Liver (tissue), 9 donors: ENCODE data around the gene SERTAD2. TPM values are rescaled to one million over a fixed set of nuclear protein-coding genes. Genes with fewer than 3 reads are reported as not detected.

ENCODE experiments used
- DNase-seq: peaks from one replicate; pipeline ENCODE4 v3.0.0-alpha.2; 2017; ENCODE audit warnings: low spot score
- H3K27ac ChIP-seq, 2 donors: one replicate each; pipeline ENCODE4 v1.7.0; 2013; ENCODE audit warnings: inconsistent platforms in 2 of 2, low read length in 2 of 2, control low read depth in 1 of 2, low read depth in 1 of 2, mild to moderate bottlenecking in 1 of 2
- H3K27me3 ChIP-seq, 4 donors: one replicate each; pipeline versions ENCODE4 v1.6.1 to v1.7.0; 2013; ENCODE audit warnings: low read length in 3 of 4, inconsistent platforms in 1 of 4, mild to moderate bottlenecking in 1 of 4, moderate library complexity in 1 of 4; ENCODE audit not compliant: control insufficient read depth in 4 of 4, insufficient read depth in 4 of 4
- H3K36me3 ChIP-seq, 4 donors: one replicate each; pipeline versions ENCODE4 v1.6.1 to v1.7.0; 2013; ENCODE audit warnings: low read length in 3 of 4, mild to moderate bottlenecking in 3 of 4, low read depth in 1 of 4, moderate library complexity in 1 of 4; ENCODE audit not compliant: control insufficient read depth in 4 of 4, insufficient read depth in 3 of 4
- H3K4me1 ChIP-seq, 4 donors: one replicate each; pipeline versions ENCODE4 v1.6.1 to v1.7.0; 2013; ENCODE audit warnings: low read length in 3 of 4, mild to moderate bottlenecking in 3 of 4, moderate library complexity in 1 of 4; ENCODE audit not compliant: control insufficient read depth in 4 of 4, insufficient read depth in 4 of 4
- H3K4me3 ChIP-seq, 3 donors: one replicate each; pipeline versions ENCODE4 v1.6.1 to v1.7.0; 2013; ENCODE audit warnings: low read length in 3 of 3, control low read depth in 1 of 3, low read depth in 1 of 3, mild to moderate bottlenecking in 1 of 3
- H3K9ac ChIP-seq, 2 donors: one replicate each; pipeline ENCODE4 v1.7.0; 2013; ENCODE audit warnings: low read length in 2 of 2, mild to moderate bottlenecking in 2 of 2, moderate library complexity in 2 of 2, control low read depth in 1 of 2, low read depth in 1 of 2
- H3K9me3 ChIP-seq, 4 donors: one replicate each; pipeline versions ENCODE4 v1.6.1 to v1.7.0; 2013; ENCODE audit warnings: low read length in 3 of 4; ENCODE audit not compliant: control insufficient read depth in 4 of 4
- EGR1 ChIP-seq, 2 donors: IDR thresholded peaks; 2 replicates each; pipeline ENCODE4 v1.6.1; 2016 to 2018; ENCODE audit warnings: antibody characterized with exemption in 2 of 2, low read depth in 2 of 2
- FOXA1 ChIP-seq: IDR thresholded peaks from 2 replicates; pipeline ENCODE4 v1.6.1; 2016; ENCODE audit warnings: antibody characterized with exemption
- FOXA2 ChIP-seq: IDR thresholded peaks from 2 replicates; pipeline ENCODE4 v1.6.1; 2016; ENCODE audit warnings: antibody characterized with exemption
- GABPA ChIP-seq, 2 donors: IDR thresholded peaks in 1 of 2; conservative IDR thresholded peaks in 1 of 2; 2 replicates each; pipeline ENCODE4 v1.6.1; 2016; ENCODE audit warnings: antibody characterized with exemption in 2 of 2, mild to moderate bottlenecking in 1 of 2, moderate library complexity in 1 of 2
- HNF4A ChIP-seq, 2 donors: conservative IDR thresholded peaks; 2 replicates each; pipeline ENCODE4 v1.6.1; 2016; ENCODE audit warnings: antibody characterized with exemption in 2 of 2, mild to moderate bottlenecking in 2 of 2
- HNF4G ChIP-seq: IDR thresholded peaks from 2 replicates; pipeline ENCODE4 v1.6.1; 2016; ENCODE audit warnings: antibody characterized with exemption
- JUND ChIP-seq, 2 donors: IDR thresholded peaks; 2 replicates each; pipeline ENCODE4 v1.6.1; 2016; ENCODE audit warnings: antibody characterized with exemption in 2 of 2
- NR2F2 ChIP-seq: IDR thresholded peaks from 2 replicates; pipeline ENCODE4 v1.6.1; 2016; ENCODE audit warnings: antibody characterized with exemption
- RAD21 ChIP-seq, 2 donors: IDR thresholded peaks; 2 replicates each; pipeline ENCODE4 v1.6.1; 2016; ENCODE audit warnings: antibody characterized with exemption in 2 of 2, mild to moderate bottlenecking in 2 of 2
- RXRA ChIP-seq, 2 donors: IDR thresholded peaks; 2 replicates each; pipeline ENCODE4 v1.6.1; 2017 to 2018; ENCODE audit warnings: antibody characterized with exemption in 2 of 2, mild to moderate bottlenecking in 1 of 2
- SP1 ChIP-seq: IDR thresholded peaks from 2 replicates; pipeline ENCODE4 v1.6.1; 2018; ENCODE audit warnings: antibody characterized with exemption, mild to moderate bottlenecking
- TAF1 ChIP-seq: conservative IDR thresholded peaks from 2 replicates; pipeline ENCODE4 v1.6.1; 2016; ENCODE audit warnings: antibody characterized with exemption, mild to moderate bottlenecking
- YY1 ChIP-seq: IDR thresholded peaks from 2 replicates; pipeline ENCODE4 v1.6.1; 2016; ENCODE audit warnings: antibody characterized with exemption, mild to moderate bottlenecking
- WGBS: extraction: QIAGEN DNeasy Blood & Tissue Kit; methylation state at CpG from one replicate; pipeline ENCODE4 v1.1.7; 2013; 5-methylcytosine and 5-hydroxymethylcytosine counted together
- polyA plus RNA-seq, 2 donors: library from polyadenylated mRNA; stranded (reverse) in 1 of 2; unstranded in 1 of 2; fragments of 200-250 nt in 1 of 2; fragments of >200 nt in 1 of 2; fragmentation: Nextera tagmentation in 1 of 2; extraction: Ambion mirVana in 1 of 2; gene quantifications; one replicate each; pipeline versions ENCODE4 v1.2.1 to v1.2.3, GENCODE V29; 2013 to 2015
- total RNA-seq, 2 donors: library from RNA; depleted of rRNA; stranded (reverse); fragments of >200 nt; gene quantifications; one replicate each; pipeline ENCODE4 v1.2.3, GENCODE V29; 2014
- TF ChIP-seq, protein P1 (sequence below): IDR thresholded peaks from 2 replicates; pipeline ENCODE4 v1.6.1; 2016; ENCODE audit warnings: antibody characterized with exemption
- TF ChIP-seq, protein P2 (sequence below): IDR thresholded peaks from 2 replicates; pipeline ENCODE4 v1.6.1; 2016; ENCODE audit warnings: antibody characterized with exemption
- TF ChIP-seq, protein P3 (sequence below): IDR thresholded peaks from 2 replicates; pipeline ENCODE4 v1.6.1; 2016; ENCODE audit warnings: antibody characterized with exemption, mild to moderate bottlenecking
- TF ChIP-seq, protein P4 (sequence below): fragments of 150-350 bp; IDR thresholded peaks from 2 replicates; pipeline ENCODE4 v1.5.1; 2017; ENCODE audit warnings: improper control_type of control experiment, low read depth, low read length; ENCODE audit not compliant: missing input control
- TF ChIP-seq, protein P5 (sequence below): IDR thresholded peaks from 2 replicates; pipeline ENCODE4 v1.6.1; 2016; ENCODE audit warnings: antibody characterized with exemption
- donor health status: healthy.
- donor health status: healthy.
- donor health status: healthy.
- donor health status: healthy.
- donor health status: healthy.

SERTAD2 gene
- total and polyA plus RNA-seq, 4 donors: 5.1 to 13.3 (median 6.4) TPM

DNA sequence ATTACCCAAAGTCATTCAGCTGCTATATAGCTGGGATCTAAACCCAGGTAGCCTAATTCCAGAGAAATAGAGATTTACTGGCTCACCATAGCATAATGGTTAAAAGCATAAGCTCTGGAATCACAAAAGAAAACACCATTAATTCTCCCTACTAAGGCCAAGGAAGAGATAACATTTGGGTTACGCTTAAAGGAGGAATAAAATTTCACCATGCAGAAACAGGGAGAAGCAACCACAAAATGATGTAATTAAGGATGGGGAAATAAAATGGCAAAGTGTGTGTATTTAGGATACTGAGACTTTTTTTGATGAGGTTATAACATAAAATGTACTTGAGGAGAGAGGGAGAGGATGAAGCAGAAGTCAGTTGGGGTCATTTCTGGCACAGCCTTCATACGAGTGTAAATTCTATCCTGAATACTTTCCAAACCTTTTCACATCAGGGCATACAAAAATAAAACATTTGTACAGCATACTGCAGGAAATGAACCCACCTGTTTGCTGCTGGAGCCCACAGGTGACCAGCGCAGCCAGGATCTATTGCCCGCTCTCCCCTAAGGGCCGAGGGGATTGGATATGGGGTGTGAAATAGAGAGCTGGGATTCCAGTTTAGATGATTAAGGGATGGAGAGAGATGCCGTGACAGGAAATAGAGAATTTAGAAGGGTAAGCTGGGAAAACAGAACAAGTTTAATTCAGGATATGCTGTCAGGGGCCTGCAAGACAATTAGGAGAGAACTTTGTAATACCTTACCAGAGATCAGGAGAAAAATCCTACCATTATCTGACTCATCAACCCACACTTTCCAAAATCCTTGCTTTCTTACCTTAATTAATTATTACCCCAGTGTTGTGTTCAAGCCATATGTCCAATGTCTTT is 43.8 kb upstream of the SERTAD2 start:
- WGBS: 93% methylated on average over 6 of the region's 6 CpGs
- TF ChIP-seq NR2F2 (no peak), TAF1 (no peak), RXRA (IDR thresholded peaks at IDR 0.05) (no peak), YY1 (no peak), HNF4G (no peak), HNF4A (conservative IDR thresholded peaks at IDR 0.05) (no peak), JUND (IDR thresholded peaks at IDR 0.05) (no peak), RAD21 (IDR thresholded peaks at IDR 0.05) (no peak), FOXA1 (no peak), FOXA2 (no peak), SP1 (no peak), GABPA (IDR thresholded peaks at IDR 0.05 in 1 of 2, conservative IDR thresholded peaks at IDR 0.05 in 1 of 2) (no peak), EGR1 (IDR thresholded peaks at IDR 0.05; ENCODE audit: low read depth in 2 of 2) (no peak)
- TF ChIP-seq, protein P1, sequence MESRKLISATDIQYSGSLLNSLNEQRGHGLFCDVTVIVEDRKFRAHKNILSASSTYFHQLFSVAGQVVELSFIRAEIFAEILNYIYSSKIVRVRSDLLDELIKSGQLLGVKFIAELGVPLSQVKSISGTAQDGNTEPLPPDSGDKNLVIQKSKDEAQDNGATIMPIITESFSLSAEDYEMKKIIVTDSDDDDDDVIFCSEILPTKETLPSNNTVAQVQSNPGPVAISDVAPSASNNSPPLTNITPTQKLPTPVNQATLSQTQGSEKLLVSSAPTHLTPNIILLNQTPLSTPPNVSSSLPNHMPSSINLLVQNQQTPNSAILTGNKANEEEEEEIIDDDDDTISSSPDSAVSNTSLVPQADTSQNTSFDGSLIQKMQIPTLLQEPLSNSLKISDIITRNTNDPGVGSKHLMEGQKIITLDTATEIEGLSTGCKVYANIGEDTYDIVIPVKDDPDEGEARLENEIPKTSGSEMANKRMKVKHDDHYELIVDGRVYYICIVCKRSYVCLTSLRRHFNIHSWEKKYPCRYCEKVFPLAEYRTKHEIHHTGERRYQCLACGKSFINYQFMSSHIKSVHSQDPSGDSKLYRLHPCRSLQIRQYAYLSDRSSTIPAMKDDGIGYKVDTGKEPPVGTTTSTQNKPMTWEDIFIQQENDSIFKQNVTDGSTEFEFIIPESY: no peak
- TF ChIP-seq, protein P2, sequence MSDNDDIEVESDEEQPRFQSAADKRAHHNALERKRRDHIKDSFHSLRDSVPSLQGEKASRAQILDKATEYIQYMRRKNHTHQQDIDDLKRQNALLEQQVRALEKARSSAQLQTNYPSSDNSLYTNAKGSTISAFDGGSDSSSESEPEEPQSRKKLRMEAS: no peak
- TF ChIP-seq, protein P3, sequence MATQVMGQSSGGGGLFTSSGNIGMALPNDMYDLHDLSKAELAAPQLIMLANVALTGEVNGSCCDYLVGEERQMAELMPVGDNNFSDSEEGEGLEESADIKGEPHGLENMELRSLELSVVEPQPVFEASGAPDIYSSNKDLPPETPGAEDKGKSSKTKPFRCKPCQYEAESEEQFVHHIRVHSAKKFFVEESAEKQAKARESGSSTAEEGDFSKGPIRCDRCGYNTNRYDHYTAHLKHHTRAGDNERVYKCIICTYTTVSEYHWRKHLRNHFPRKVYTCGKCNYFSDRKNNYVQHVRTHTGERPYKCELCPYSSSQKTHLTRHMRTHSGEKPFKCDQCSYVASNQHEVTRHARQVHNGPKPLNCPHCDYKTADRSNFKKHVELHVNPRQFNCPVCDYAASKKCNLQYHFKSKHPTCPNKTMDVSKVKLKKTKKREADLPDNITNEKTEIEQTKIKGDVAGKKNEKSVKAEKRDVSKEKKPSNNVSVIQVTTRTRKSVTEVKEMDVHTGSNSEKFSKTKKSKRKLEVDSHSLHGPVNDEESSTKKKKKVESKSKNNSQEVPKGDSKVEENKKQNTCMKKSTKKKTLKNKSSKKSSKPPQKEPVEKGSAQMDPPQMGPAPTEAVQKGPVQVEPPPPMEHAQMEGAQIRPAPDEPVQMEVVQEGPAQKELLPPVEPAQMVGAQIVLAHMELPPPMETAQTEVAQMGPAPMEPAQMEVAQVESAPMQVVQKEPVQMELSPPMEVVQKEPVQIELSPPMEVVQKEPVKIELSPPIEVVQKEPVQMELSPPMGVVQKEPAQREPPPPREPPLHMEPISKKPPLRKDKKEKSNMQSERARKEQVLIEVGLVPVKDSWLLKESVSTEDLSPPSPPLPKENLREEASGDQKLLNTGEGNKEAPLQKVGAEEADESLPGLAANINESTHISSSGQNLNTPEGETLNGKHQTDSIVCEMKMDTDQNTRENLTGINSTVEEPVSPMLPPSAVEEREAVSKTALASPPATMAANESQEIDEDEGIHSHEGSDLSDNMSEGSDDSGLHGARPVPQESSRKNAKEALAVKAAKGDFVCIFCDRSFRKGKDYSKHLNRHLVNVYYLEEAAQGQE: no peak
- TF ChIP-seq, protein P4, sequence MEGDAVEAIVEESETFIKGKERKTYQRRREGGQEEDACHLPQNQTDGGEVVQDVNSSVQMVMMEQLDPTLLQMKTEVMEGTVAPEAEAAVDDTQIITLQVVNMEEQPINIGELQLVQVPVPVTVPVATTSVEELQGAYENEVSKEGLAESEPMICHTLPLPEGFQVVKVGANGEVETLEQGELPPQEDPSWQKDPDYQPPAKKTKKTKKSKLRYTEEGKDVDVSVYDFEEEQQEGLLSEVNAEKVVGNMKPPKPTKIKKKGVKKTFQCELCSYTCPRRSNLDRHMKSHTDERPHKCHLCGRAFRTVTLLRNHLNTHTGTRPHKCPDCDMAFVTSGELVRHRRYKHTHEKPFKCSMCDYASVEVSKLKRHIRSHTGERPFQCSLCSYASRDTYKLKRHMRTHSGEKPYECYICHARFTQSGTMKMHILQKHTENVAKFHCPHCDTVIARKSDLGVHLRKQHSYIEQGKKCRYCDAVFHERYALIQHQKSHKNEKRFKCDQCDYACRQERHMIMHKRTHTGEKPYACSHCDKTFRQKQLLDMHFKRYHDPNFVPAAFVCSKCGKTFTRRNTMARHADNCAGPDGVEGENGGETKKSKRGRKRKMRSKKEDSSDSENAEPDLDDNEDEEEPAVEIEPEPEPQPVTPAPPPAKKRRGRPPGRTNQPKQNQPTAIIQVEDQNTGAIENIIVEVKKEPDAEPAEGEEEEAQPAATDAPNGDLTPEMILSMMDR: no peak
- TF ChIP-seq, protein P5, sequence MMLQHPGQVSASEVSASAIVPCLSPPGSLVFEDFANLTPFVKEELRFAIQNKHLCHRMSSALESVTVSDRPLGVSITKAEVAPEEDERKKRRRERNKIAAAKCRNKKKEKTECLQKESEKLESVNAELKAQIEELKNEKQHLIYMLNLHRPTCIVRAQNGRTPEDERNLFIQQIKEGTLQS: no peak
- H3K27ac ChIP-seq: no peak overlapping the region
- H3K4me3 ChIP-seq: no peak overlapping the region
- DNase-seq: no peak
- H3K27me3 ChIP-seq: no peaks in the 10 kb centered on the region
- no peaks in the 10 kb centered on the region for H3K9me3 ChIP-seq
- H3K36me3 ChIP-seq: no peaks in the 10 kb centered on the region
- no peak overlapping the region for H3K9ac ChIP-seq
- peaks cover 5 to 15% (median 7%) of the 10 kb centered on the region in 4 donors for H3K4me1 ChIP-seq
